ENCODE data around the gene ZIM2.

DNA sequence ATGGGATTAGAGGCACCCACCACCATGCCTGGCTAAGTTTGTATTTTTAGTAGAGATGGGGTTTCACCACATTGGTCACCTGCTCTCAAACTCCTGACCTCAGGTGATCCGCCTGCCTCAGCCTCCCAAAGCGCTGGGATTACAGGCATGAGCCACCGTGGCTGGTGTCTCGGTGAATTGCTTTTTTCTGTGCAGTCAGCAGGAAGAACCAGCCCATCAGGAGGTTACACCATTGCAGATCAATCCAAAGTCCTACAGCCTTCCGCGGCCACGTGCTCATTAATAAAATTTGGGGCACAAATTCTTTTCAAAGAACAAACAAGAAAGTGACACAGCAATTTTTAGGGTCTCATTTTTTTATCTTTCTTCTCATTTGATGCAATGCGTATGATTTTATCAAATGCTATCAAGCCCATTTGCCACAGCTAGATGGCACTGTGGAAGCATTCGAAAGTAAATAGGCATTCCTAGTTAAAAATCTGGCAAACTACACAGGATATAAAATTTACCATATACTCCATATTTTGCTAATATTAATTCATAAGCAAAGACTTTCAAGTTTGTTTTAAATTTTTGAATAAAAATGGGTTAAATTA lies 114.6 kb downstream of the ZIM2 start:
- TF ChIP-seq, protein P1, sequence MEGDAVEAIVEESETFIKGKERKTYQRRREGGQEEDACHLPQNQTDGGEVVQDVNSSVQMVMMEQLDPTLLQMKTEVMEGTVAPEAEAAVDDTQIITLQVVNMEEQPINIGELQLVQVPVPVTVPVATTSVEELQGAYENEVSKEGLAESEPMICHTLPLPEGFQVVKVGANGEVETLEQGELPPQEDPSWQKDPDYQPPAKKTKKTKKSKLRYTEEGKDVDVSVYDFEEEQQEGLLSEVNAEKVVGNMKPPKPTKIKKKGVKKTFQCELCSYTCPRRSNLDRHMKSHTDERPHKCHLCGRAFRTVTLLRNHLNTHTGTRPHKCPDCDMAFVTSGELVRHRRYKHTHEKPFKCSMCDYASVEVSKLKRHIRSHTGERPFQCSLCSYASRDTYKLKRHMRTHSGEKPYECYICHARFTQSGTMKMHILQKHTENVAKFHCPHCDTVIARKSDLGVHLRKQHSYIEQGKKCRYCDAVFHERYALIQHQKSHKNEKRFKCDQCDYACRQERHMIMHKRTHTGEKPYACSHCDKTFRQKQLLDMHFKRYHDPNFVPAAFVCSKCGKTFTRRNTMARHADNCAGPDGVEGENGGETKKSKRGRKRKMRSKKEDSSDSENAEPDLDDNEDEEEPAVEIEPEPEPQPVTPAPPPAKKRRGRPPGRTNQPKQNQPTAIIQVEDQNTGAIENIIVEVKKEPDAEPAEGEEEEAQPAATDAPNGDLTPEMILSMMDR (IDR thresholded peaks at IDR 0.05): peak; percentile 22 to 54 (median 46)
- TF ChIP-seq POLR2A (IDR thresholded peaks at IDR 0.05): no peak

Measured in right lobe of liver (tissue), 4 donors.